GM08714 (cell line): ENCODE measurements around the gene HERC3.

Experiments used
- H3K4me3 ChIP-seq: fragments of 200-500 bp; sonication (Bioruptor generic); 2 replicates; pipeline ENCODE4 v1.5.1; 2014; ENCODE audit warnings: mild to moderate bottlenecking, low read length, inconsistent platforms
- ZNF274 ChIP-seq: IDR thresholded peaks from 2 replicates; pipeline ENCODE4 v1.6.1; 2012; ENCODE audit warnings: mild to moderate bottlenecking, low read depth, low read length

HERC3 gene

GRCh38 chr4:88750369-88750768 is 158.1 kb downstream of the HERC3 start:
- no peak overlapping the region for H3K4me3 ChIP-seq
- no peak for TF ChIP-seq ZNF274

- no peak overlapping the region for H3K4me3 ChIP-seq
- TF ChIP-seq ZNF274, result no peak
Observed at GRCh38 chr4:88751258-88752075, 159.2 kb downstream of the HERC3 start.

DNA sequence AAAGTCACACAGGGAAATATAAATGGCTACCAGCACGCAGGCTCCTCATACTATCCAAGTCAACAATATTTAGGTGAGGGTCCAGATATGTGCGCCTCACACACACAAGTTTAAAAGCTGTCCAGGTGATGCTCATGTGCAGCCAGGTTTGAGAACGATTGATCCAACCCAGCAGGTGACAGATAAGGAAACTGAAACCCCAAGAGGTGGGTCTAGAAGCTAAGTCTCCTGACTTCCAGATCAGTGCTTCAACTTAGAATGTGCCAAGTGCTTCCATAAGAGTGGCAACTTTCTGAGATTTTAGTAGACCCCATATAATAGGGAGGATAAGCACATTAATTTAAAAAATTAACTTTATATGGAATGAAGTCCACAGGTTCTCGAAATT is 159.8 kb downstream of the HERC3 start:
- H3K4me3 ChIP-seq, result no peak overlapping the region
- no peak for TF ChIP-seq ZNF274

- TF ChIP-seq ZNF274, result no peak
Observed at GRCh38 chr4:88752754-88753153, 160.5 kb downstream of the HERC3 start.

GRCh38 chr4:88753658-88754571 is 161.6 kb downstream of the HERC3 start:
- TF ChIP-seq ZNF274, result no peak
- no peak overlapping the region for H3K4me3 ChIP-seq

More at GRCh38 chr4:88752754-88753153, 160.5 kb downstream of the HERC3 start:
- no peak overlapping the region for H3K4me3 ChIP-seq

- TF ChIP-seq ZNF274, result no peak
Observed at GRCh38 chr4:88754796-88755195, 162.5 kb downstream of the HERC3 start.

GRCh38 chr4:88755454-88755853 is 163.2 kb downstream of the HERC3 start:
- no peak for TF ChIP-seq ZNF274
- H3K4me3 ChIP-seq, result no peak overlapping the region

More at GRCh38 chr4:88754796-88755195, 162.5 kb downstream of the HERC3 start:
- no peak overlapping the region for H3K4me3 ChIP-seq

GRCh38 chr4:88756149-88756548 is 163.9 kb downstream of the HERC3 start:
- no peak for TF ChIP-seq ZNF274

DNA sequence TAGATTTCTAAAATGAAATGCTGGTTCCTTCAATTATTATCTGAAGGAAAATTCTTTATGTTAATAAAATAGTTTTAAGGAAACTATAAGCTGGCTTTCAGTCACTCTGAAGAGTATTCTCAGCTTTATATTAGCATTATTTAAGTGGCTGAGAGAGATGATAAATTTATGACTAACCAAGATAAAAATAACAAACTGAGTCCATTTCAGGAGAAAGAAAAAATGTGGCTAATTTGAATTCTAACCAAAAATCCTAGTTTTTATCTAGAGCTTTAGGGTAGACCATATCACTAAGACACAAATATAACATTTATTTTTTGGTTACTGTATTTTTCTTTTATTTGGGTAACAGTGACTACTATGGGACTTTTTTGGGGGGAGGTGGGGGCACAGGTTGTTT is 164.8 kb downstream of the HERC3 start:
- H3K4me3 ChIP-seq, result no peak overlapping the region
- TF ChIP-seq ZNF274, result no peak

More at GRCh38 chr4:88756149-88756548, 163.9 kb downstream of the HERC3 start:
- no peak overlapping the region for H3K4me3 ChIP-seq

DNA sequence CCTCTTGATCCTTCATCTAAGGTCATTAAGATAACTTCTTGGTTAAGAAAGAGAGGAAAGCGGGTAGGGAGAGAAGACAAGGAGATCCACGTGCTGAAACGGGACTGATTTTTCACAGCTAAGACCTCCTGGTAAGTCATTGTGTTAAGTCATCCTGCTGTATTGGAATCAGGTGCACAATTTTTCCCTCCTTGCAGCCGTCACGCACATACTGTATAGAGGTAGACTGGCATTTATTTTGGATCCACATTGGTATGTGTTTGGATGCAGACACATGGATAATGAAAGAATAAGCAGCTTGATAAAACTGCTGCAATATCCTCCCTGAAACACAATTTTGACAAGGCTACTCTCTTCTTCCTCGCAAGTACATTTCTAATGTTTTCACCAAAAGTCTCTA is 165.5 kb downstream of the HERC3 start:
- TF ChIP-seq ZNF274, result no peak
- H3K4me3 ChIP-seq, result no peak overlapping the region
